WTC11 (cell line): ENCODE results near the gene TARDBP.

ENCODE experiments used
- CDX4 ChIP-seq: fragments of 250-450 bp; sonication (Bioruptor Pico); IDR thresholded peaks from 2 replicates; pipeline ENCODE4 v1.9.0; 2021; ENCODE audit warnings: moderate library complexity, mild to moderate bottlenecking, inconsistent platforms, borderline replicate concordance
- CREM ChIP-seq: sonication (generic); formaldehyde crosslinking; IDR thresholded peaks from 2 replicates; pipeline ENCODE4 v1.8.1; 2022; ENCODE audit warnings: mild to moderate bottlenecking, missing genetic modification reagents, moderate library complexity
- CTCF ChIP-seq: fragments of 200-600 bp; IDR thresholded peaks from 2 replicates; pipeline ENCODE4 v1.8.0; 2022; ENCODE audit warnings: antibody characterized with exemption
- ELF4 ChIP-seq: sonication (generic); formaldehyde crosslinking; IDR thresholded peaks from 2 replicates; pipeline ENCODE4 v1.8.1; 2022; ENCODE audit warnings: low read depth, mild to moderate bottlenecking, moderate library complexity, missing genetic modification reagents
- ESRRA ChIP-seq: sonication (generic); formaldehyde crosslinking; IDR thresholded peaks from 2 replicates; pipeline ENCODE4 v1.8.1; 2022; ENCODE audit warnings: mild to moderate bottlenecking, missing genetic modification reagents, borderline replicate concordance
- JUN ChIP-seq: sonication (generic); formaldehyde crosslinking; IDR thresholded peaks from 2 replicates; pipeline ENCODE4 v1.8.0; 2023; ENCODE audit warnings: mild to moderate bottlenecking, missing genetic modification reagents
- NFYB ChIP-seq: sonication (generic); formaldehyde crosslinking; conservative IDR thresholded peaks from 2 replicates; pipeline ENCODE4 v1.8.0; 2022; ENCODE audit warnings: low read depth, missing genetic modification reagents
- PREB ChIP-seq: sonication (generic); formaldehyde crosslinking; IDR thresholded peaks from 2 replicates; pipeline ENCODE4 v1.8.1; 2022; ENCODE audit warnings: mild to moderate bottlenecking, missing genetic modification reagents, moderate library complexity, borderline replicate concordance
- SMAD4 ChIP-seq: sonication (generic); formaldehyde crosslinking; IDR thresholded peaks from 2 replicates; pipeline ENCODE4 v1.8.0; 2022; ENCODE audit warnings: mild to moderate bottlenecking, missing genetic modification reagents
- ZNF121 ChIP-seq: sonication (generic); formaldehyde crosslinking; IDR thresholded peaks from 2 replicates; pipeline ENCODE4 v1.8.0; 2023; ENCODE audit warnings: missing genetic modification reagents
- TF ChIP-seq, protein P1 (sequence below): sonication (generic); formaldehyde crosslinking; IDR thresholded peaks from 2 replicates; pipeline ENCODE4 v1.8.0; 2022; ENCODE audit warnings: mild to moderate bottlenecking, missing genetic modification reagents

DNA sequence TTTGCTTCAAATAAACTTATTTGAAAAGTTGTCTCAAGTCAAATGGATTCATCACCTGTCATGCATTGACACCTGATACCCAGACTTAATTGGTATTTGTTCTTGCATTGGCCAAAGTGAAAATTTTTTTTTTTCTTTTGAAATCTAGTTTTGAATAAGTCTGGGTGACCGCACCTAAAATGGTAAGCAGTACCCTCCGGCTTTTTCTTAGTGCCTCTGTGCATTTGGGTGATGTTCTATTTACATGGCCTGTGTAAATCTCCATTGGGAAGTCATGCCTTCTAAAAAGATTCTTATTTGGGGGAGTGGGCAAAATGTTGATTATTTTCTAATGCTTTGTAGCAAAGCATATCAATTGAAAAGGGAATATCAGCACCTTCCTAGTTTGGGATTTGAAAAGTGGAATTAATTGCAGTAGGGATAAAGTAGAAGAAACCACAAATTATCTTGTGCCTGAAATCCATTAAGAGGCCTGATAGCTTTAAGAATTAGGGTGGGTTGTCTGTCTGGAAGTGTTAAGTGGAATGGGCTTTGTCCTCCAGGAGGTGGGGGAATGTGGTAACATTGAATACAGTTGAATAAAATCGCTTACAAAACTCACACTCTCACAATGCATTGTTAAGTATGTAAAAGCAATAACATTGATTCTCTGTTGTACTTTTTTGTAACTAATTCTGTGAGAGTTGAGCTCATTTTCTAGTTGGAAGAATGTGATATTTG, 11.9 kb downstream of the TARDBP start:
- TF ChIP-seq ESRRA (CRISPR knock-in tag): no peak
- TF ChIP-seq SMAD4: no peak
- no peak for TF ChIP-seq ELF4 (CRISPR knock-in tag)
- TF ChIP-seq CREM (CRISPR knock-in tag): no peak
- no peak for TF ChIP-seq CDX4 (CRISPR knock-in tag)
- TF ChIP-seq, protein P1, sequence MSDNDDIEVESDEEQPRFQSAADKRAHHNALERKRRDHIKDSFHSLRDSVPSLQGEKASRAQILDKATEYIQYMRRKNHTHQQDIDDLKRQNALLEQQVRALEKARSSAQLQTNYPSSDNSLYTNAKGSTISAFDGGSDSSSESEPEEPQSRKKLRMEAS: no peak
- no peak for TF ChIP-seq CTCF
- no peak for TF ChIP-seq ZNF121 (CRISPR knock-in tag)
- no peak for TF ChIP-seq NFYB (CRISPR knock-in tag)
- no peak for TF ChIP-seq PREB (CRISPR knock-in tag)
- TF ChIP-seq JUN (CRISPR knock-in tag): no peak
